K562 (cell line): Measurements from ENCODE around the gene TMEM167B. TPM values are rescaled to one million over a fixed set of nuclear protein-coding genes. Genes with fewer than 3 reads are reported as not detected.

Experiments
- ATAC-seq: fragments of 200-7000 bp; cut with Tn5 transposase; 3 replicates; pipeline ENCODE4 v1.9.1; 2020; ENCODE audit warnings: moderate library complexity
- BruUV-seq: library from RNA; stranded (reverse); fragments of 400-500 nt; replicated peaks from 2 replicates; lab custom pipeline; 2021; lab: Mats Ljungman, UMichigan
- CTCF ChIA-PET: fragments of 300-600 bp; formaldehyde crosslinking; extraction: SDS; loops from one replicate; lab custom pipeline; 2021; ENCODE audit warnings: low intra/inter-chr PET ratio; lab: Yijun Ruan, JAX
- POLR2A ChIA-PET: fragments of 300-600, 350-650 bp; sonication (Branson Sonifier 250); formaldehyde crosslinking; extraction: SDS; loops from one replicate; lab custom pipeline; 2021; ENCODE audit warnings: antibody characterized with exemption, inconsistent platforms; lab: Yijun Ruan, JAX
- DNase-seq, 4 experiments: peaks; one replicate each; pipeline versions ENCODE4 v3.0.0 to v3.0.0-alpha.2; 2011 to 2018; ENCODE audit warnings: low spot score in 3 of 4, mixed read lengths in 3 of 4; ENCODE audit errors: extremely low read depth in 1 of 4
- FAIRE-seq: peaks from 2 replicates; lab custom pipeline; 2011; peaks lifted over from hg19 to GRCh38; lab: Jason Lieb, UNC
- H2AFZ ChIP-seq: 2 replicates; pipeline ENCODE4 v1.6.0; 2011; ENCODE audit warnings: low read depth, low read length, control low read depth, inconsistent platforms
- H3K27ac ChIP-seq: fragments of 200-600 bp; 3 replicates; pipeline ENCODE4 v1.8.0; 2011; ENCODE audit warnings: low read depth, mild to moderate bottlenecking, control low read depth, inconsistent platforms, low read length, moderate library complexity, mixed read lengths; ENCODE audit errors: extremely low read depth
- H3K27me3 ChIP-seq, 2 experiments: fragments of 300-600 bp in 1 of 2; 2 replicates in 1 of 2; 3 replicates in 1 of 2; pipeline versions ENCODE4 v1.6.0 to v1.8.0; 2011; ENCODE audit warnings: inconsistent platforms in 2 of 2, low read length in 2 of 2, mild to moderate bottlenecking in 1 of 2, mixed read lengths in 1 of 2, moderate library complexity in 1 of 2; ENCODE audit not compliant: control insufficient read depth in 2 of 2, insufficient read depth in 2 of 2
- H3K36me3 ChIP-seq: fragments of 300-600 bp; 3 replicates; pipeline ENCODE4 v1.8.0; 2011; ENCODE audit warnings: mild to moderate bottlenecking, low read length, inconsistent platforms; ENCODE audit not compliant: control insufficient read depth, insufficient read depth
- H3K4me1 ChIP-seq, 2 experiments: fragments of 200-600 bp in 1 of 2; replicated peaks in 1 of 2; 2 replicates in 1 of 2; 3 replicates in 1 of 2; pipeline versions ENCODE4 v1.5.1 to v1.8.0; 2011; ENCODE audit warnings: inconsistent platforms in 2 of 2, low read length in 2 of 2, mild to moderate bottlenecking in 1 of 2, mixed read lengths in 1 of 2, moderate library complexity in 1 of 2; ENCODE audit not compliant: control insufficient read depth in 2 of 2, insufficient read depth in 2 of 2
- H3K4me2 ChIP-seq: 2 replicates; pipeline ENCODE4 v1.6.1; 2011; ENCODE audit warnings: low read length, control low read depth, inconsistent platforms, mixed read lengths; ENCODE audit not compliant: insufficient read depth
- H3K4me3 ChIP-seq: fragments of 200-600 bp; sonication (generic), shearing (Covaris generic); 2 replicates; pipeline ENCODE4 v1.5.1; 2016; ENCODE audit warnings: control low read depth, inconsistent platforms
- H3K79me2 ChIP-seq: fragments of 200-600 bp; 3 replicates; pipeline ENCODE4 v1.8.0; 2011; ENCODE audit warnings: low read length, inconsistent platforms; ENCODE audit not compliant: control insufficient read depth, insufficient read depth
- H3K9ac ChIP-seq, 2 experiments: 2 replicates each; pipeline versions ENCODE4 v1.6.0 to v1.6.1; 2011; ENCODE audit warnings: low read depth in 2 of 2, low read length in 2 of 2, control low read depth in 1 of 2, inconsistent platforms in 1 of 2, mild to moderate bottlenecking in 1 of 2, mixed read lengths in 1 of 2; ENCODE audit not compliant: insufficient read depth in 1 of 2
- H3K9me1 ChIP-seq: one replicate; pipeline ENCODE4 v1.6.0; 2011; ENCODE audit warnings: inconsistent platforms, mild to moderate bottlenecking, low read length, moderate library complexity; ENCODE audit not compliant: control insufficient read depth, insufficient read depth
- H3K9me3 ChIP-seq: replicated peaks from 2 replicates; pipeline ENCODE4 v1.5.1; 2011; ENCODE audit warnings: low read depth, low read length, inconsistent platforms; ENCODE audit not compliant: control insufficient read depth, insufficient read depth
- H4K20me1 ChIP-seq: replicated peaks from 2 replicates; pipeline ENCODE4 v1.6.1; 2011; ENCODE audit warnings: low read length, inconsistent platforms, mixed read lengths; ENCODE audit not compliant: control insufficient read depth, insufficient read depth
- CBX5 ChIP-seq: IDR thresholded peaks from 2 replicates; pipeline ENCODE4 v1.6.1; 2014; ENCODE audit warnings: low read depth, borderline replicate concordance
- CREB1 ChIP-seq, 2 experiments: sonication (generic) in 1 of 2; formaldehyde crosslinking in 1 of 2; IDR thresholded peaks; 2 replicates each; pipeline versions ENCODE4 v1.6.1 to v1.8.0; 2012 to 2022; ENCODE audit warnings: inconsistent platforms in 1 of 2, mild to moderate bottlenecking in 1 of 2, missing genetic modification reagents in 1 of 2, moderate library complexity in 1 of 2
- EWSR1 ChIP-seq: fragments of 450-650 bp; IDR thresholded peaks from 2 replicates; pipeline ENCODE4 v1.6.1; 2018; ENCODE audit warnings: borderline replicate concordance, mild to moderate bottlenecking, low read depth, moderate library complexity; ENCODE audit not compliant: partially characterized antibody
- HNRNPUL1 ChIP-seq: fragments of 200-400 bp; formaldehyde crosslinking; IDR thresholded peaks from 2 replicates; pipeline ENCODE4 v1.6.1; 2017; ENCODE audit warnings: low read length
- MTA2 ChIP-seq: fragments of 450-650 bp; IDR thresholded peaks from 2 replicates; pipeline ENCODE4 v1.6.1; 2016; ENCODE audit warnings: low read depth
- MYC ChIP-seq, 2 experiments: fragments of 250-450 bp in 1 of 2; sonication (Bioruptor Pico) in 1 of 2; IDR thresholded peaks; 2 replicates each; pipeline versions ENCODE4 v1.5.1 to v1.6.1; 2012 to 2021; ENCODE audit warnings: low read depth in 2 of 2, borderline replicate concordance in 1 of 2, improper control_type of control experiment in 1 of 2, low read length in 1 of 2, mild to moderate bottlenecking in 1 of 2, moderate library complexity in 1 of 2
- RAD21 ChIP-seq, 2 experiments: fragments of 250-450 bp in 1 of 2; fragments of 450-650 bp in 1 of 2; sonication (Bioruptor Pico) in 1 of 2; formaldehyde crosslinking in 1 of 2; IDR thresholded peaks in 1 of 2; conservative IDR thresholded peaks in 1 of 2; 2 replicates each; pipeline versions ENCODE4 v1.4.0 to v1.8.0; 2020 to 2022; ENCODE audit warnings: mild to moderate bottlenecking in 2 of 2, moderate library complexity in 1 of 2
- RHOXF2B ChIP-seq: fragments of 250-450 bp; sonication (Bioruptor Pico); conservative IDR thresholded peaks from 2 replicates; pipeline ENCODE4 v1.5.1; 2021
- SMARCB1 ChIP-seq: IDR thresholded peaks from 2 replicates; pipeline ENCODE4 v1.6.1; 2011; ENCODE audit warnings: improper control_type of control experiment, low read depth; ENCODE audit not compliant: insufficient read length
- ZNF57 ChIP-seq: fragments of 450-650 bp; formaldehyde crosslinking; IDR thresholded peaks from 2 replicates; pipeline ENCODE4 v1.4.0; 2020; ENCODE audit warnings: mild to moderate bottlenecking, moderate library complexity
- WGBS: fragments of 100-300 bp; shearing (Covaris generic); methylation state at CpG from one replicate; pipeline ENCODE4 v1.1.6; 2016; ENCODE audit warnings: low coverage, mixed read lengths; ENCODE audit not compliant: insufficient coverage; ENCODE audit errors: missing lambda C conversion rate; 5-methylcytosine and 5-hydroxymethylcytosine counted together
- in situ Hi-C: fragments of 300-500 bp; cut with MboI; formaldehyde crosslinking; loops from 4 replicates; pipeline ENCODE4 v1.15.0; 2018; ENCODE audit warnings: inconsistent platforms, mixed read lengths
- intact Hi-C: fragments of 100-400 bp; cut with micrococcal nuclease; formaldehyde crosslinking; loops from 2 replicates; pipeline ENCODE4 v1.14.2; 2022
- polyA plus RNA-seq, 8 experiments: library from polyadenylated mRNA; depleted of rRNA in 4 of 8; stranded (reverse) in 5 of 8; unstranded in 3 of 8; fragments of >200 nt; fragmentation: Nextera tagmentation in 2 of 8; fragmentation: Illumina TruSeq in 1 of 8; extraction: Ambion mirVana in 2 of 8; extraction: Trizol in 1 of 8; gene quantifications; 2 replicates each; pipeline versions ENCODE4 v1.2.1 to v1.2.3, GENCODE V29; 2011 to 2014; ENCODE audit warnings: inconsistent platforms in 1 of 8, missing spikeins in 1 of 8
- total RNA-seq, 7 experiments: library from RNA; depleted of rRNA in 6 of 7; stranded (reverse); fragments of >200 nt in 6 of 7; fragmentation: Illumina TruSeq in 2 of 7; extraction: Trizol in 2 of 7; gene quantifications; 2 replicates each; pipeline versions ENCODE4 v1.2.1 to v1.2.3, GENCODE V29; 2011 to 2021; ENCODE audit warnings: low replicate concordance in 1 of 7
- TF ChIP-seq, protein P1 (sequence below): fragments of 250-450 bp; sonication (Bioruptor Pico); IDR thresholded peaks from 2 replicates; pipeline ENCODE4 v1.4.0; 2020; ENCODE audit warnings: mild to moderate bottlenecking, moderate library complexity, borderline replicate concordance

TMEM167B gene
- total and polyA plus RNA-seq, 9 of the 15 experiments (the other 6 are each of a cell fraction or from before 2014, with no cell fraction given), result 17.2 to 36.4 (median 32.2) TPM

- Histone ChIP-seq H3K9ac (no peak overlapping the region), H3K9me3 (no peaks in the 10 kb centered on the region), H2AFZ (peak overlapping the region; percentile 47; the same call in 1 of the 2 replicates), H4K20me1 (no peaks in the 10 kb centered on the region), H3K4me3 (no peak overlapping the region), H3K27ac (no peak overlapping the region), H3K9me1 (no peaks in the 10 kb centered on the region), H3K27me3 (no peaks in the 10 kb centered on the region), H3K4me2 (no peak overlapping the region), H3K4me1 (peaks cover 2 to 6% of the 10 kb centered on the region in 2 experiments; a peak in 2 of 5 replicates), H3K79me2 (peaks cover under 1% of the 10 kb centered on the region; the same call in 1 of the 3 replicates), H3K36me3 (no peaks in the 10 kb centered on the region)
- no peak for ATAC-seq
- no peak for FAIRE-seq
- DNase-seq, result no peak
- intact Hi-C loops, result no loop called here
- no TSS peak for BruUV-seq
- TF ChIP-seq MTA2, result no peak
- 15% methylated on average over 4 of the region's 4 CpGs for WGBS
- ChIA-PET CTCF (no interaction called here), POLR2A (interaction anchor here (0.6 to 2.1 kb wide), 5 partner anchors 14 to 1225 kb away, joined by 3 to 9 read pairs (median 3); partner anchors contain the start of gene GPSM2)
- in situ Hi-C loops, result no loop called here
These were observed 43.9 kb upstream of the TMEM167B start for GRCh38 chr1:109046671-109047070.

- no peak overlapping the region; the same call in 1 of the 2 replicates for H2AFZ ChIP-seq
- BruUV-seq, result no TSS peak
- no peaks in the 10 kb centered on the region for H3K79me2 ChIP-seq
- peaks cover 2 to 3% of the 10 kb centered on the region in 2 experiments; a peak in 1 of 5 replicates for H3K4me1 ChIP-seq
- H3K27ac ChIP-seq, result no peak overlapping the region
- no peak overlapping the region for H3K4me3 ChIP-seq
- no peak for ATAC-seq
- H3K27me3 ChIP-seq, result no peaks in the 10 kb centered on the region
- H4K20me1 ChIP-seq, result no peaks in the 10 kb centered on the region
- no peak for FAIRE-seq
- H3K9ac ChIP-seq, result no peak overlapping the region
- DNase-seq, result no peak
- 32% methylated on average over 6 of the region's 6 CpGs for WGBS
- no peaks in the 10 kb centered on the region for H3K36me3 ChIP-seq
- no peak overlapping the region for H3K4me2 ChIP-seq
- no peaks in the 10 kb centered on the region for H3K9me3 ChIP-seq
- ChIA-PET CTCF (no interaction called here), POLR2A (interaction anchor here (0.8 to 2.1 kb wide), 4 partner anchors 9 to 19 kb away, joined by 3 to 9 read pairs (median 4); no protein-coding TSS in a partner anchor)
- intact Hi-C loops, result no loop called here
- no peaks in the 10 kb centered on the region for H3K9me1 ChIP-seq
- in situ Hi-C loops, result no loop called here
- no peak for TF ChIP-seq RHOXF2B (CRISPR knock-in tag)
- TF ChIP-seq, protein P1, sequence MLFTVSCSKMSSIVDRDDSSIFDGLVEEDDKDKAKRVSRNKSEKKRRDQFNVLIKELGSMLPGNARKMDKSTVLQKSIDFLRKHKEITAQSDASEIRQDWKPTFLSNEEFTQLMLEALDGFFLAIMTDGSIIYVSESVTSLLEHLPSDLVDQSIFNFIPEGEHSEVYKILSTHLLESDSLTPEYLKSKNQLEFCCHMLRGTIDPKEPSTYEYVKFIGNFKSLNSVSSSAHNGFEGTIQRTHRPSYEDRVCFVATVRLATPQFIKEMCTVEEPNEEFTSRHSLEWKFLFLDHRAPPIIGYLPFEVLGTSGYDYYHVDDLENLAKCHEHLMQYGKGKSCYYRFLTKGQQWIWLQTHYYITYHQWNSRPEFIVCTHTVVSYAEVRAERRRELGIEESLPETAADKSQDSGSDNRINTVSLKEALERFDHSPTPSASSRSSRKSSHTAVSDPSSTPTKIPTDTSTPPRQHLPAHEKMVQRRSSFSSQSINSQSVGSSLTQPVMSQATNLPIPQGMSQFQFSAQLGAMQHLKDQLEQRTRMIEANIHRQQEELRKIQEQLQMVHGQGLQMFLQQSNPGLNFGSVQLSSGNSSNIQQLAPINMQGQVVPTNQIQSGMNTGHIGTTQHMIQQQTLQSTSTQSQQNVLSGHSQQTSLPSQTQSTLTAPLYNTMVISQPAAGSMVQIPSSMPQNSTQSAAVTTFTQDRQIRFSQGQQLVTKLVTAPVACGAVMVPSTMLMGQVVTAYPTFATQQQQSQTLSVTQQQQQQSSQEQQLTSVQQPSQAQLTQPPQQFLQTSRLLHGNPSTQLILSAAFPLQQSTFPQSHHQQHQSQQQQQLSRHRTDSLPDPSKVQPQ (CRISPR knock-in tag), result no peak
- TF ChIP-seq CBX5, result no peak
- no peak for TF ChIP-seq SMARCB1
- TF ChIP-seq MYC (IDR thresholded peaks at IDR 0.05; ENCODE audit: low read depth, low read length), result no peak
- TF ChIP-seq MYC (CRISPR knock-in tag; IDR thresholded peaks at IDR 0.05; ENCODE audit: borderline replicate concordance, low read depth), result no peak
- TF ChIP-seq HNRNPUL1, result no peak
- no peak for TF ChIP-seq CREB1 (IDR thresholded peaks at IDR 0.05)
- 0 out of 2 replicates have a peak, but pooled peaks have one; percentile 27 for TF ChIP-seq CREB1 (CRISPR knock-in tag; IDR thresholded peaks at IDR 0.05)
- no peak for TF ChIP-seq EWSR1
- TF ChIP-seq ZNF57 (CRISPR knock-in tag), result no peak
- no peak for TF ChIP-seq RAD21 (CRISPR knock-in tag; conservative IDR thresholded peaks at IDR 0.05 in 1 of 2, IDR thresholded peaks at IDR 0.05 in 1 of 2)
These were observed 43.2 kb upstream of the TMEM167B start for GRCh38 chr1:109047339-109047738.
